ENCODE results near the gene ADAD2. TPM values are rescaled to one million over a fixed set of nuclear protein-coding genes. Genes with fewer than 3 reads are reported as not detected.
"Not testable (repeated sequence)": the region's sequence is repeated elsewhere in the genome, so short reads cannot be mapped to it uniquely, and the experiment has no call there.

The ADAD2 gene
- total and polyA plus RNA-seq, 12 donors: 0.36 to 5.9 (median 0.85) TPM; not detected in 4

DNA sequence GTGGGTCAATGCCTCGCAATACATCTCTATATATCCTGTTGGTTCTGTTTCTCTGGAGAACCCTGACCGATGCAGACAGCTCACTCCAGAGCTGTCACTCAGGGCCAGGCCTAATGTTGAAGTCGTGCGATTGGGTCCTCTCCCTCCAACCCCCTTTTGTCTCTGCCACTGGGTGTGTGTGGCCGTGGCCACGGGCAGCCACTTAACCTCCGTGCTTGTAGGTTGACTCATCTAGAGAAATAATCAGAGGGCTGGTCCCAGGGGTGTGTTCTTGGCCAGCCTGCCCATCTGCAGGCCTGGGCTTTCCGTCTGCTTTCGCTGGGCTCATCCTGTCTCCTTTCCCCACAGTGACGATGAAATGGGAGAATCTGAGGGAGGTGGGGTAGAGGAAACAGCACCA lies 7.4 kb downstream of the ADAD2 start:
- DNase-seq (no peak), ATAC-seq (no peak)
- Histone ChIP-seq H3K36me3 (no peaks in the 10 kb centered on the region), H3K4me1 (peaks cover 0 to 19% (median 0%) of the 10 kb centered on the region in 9 donors), H3K27me3 (peaks cover 0 to 33% (median 0%) of the 10 kb centered on the region in 7 donors), H3K27ac (no peak overlapping the region), H3K4me3 (no peak overlapping the region), H3K9me3 (no peaks in the 10 kb centered on the region)
- intact Hi-C loops (cut with DNase I): no loop called here
- TF ChIP-seq, protein P1, sequence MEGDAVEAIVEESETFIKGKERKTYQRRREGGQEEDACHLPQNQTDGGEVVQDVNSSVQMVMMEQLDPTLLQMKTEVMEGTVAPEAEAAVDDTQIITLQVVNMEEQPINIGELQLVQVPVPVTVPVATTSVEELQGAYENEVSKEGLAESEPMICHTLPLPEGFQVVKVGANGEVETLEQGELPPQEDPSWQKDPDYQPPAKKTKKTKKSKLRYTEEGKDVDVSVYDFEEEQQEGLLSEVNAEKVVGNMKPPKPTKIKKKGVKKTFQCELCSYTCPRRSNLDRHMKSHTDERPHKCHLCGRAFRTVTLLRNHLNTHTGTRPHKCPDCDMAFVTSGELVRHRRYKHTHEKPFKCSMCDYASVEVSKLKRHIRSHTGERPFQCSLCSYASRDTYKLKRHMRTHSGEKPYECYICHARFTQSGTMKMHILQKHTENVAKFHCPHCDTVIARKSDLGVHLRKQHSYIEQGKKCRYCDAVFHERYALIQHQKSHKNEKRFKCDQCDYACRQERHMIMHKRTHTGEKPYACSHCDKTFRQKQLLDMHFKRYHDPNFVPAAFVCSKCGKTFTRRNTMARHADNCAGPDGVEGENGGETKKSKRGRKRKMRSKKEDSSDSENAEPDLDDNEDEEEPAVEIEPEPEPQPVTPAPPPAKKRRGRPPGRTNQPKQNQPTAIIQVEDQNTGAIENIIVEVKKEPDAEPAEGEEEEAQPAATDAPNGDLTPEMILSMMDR (IDR thresholded peaks at IDR 0.05): no peak
- 46 to 73% methylated on average over 10 of the region's 10 CpGs for WGBS, 2 donors

DNA sequence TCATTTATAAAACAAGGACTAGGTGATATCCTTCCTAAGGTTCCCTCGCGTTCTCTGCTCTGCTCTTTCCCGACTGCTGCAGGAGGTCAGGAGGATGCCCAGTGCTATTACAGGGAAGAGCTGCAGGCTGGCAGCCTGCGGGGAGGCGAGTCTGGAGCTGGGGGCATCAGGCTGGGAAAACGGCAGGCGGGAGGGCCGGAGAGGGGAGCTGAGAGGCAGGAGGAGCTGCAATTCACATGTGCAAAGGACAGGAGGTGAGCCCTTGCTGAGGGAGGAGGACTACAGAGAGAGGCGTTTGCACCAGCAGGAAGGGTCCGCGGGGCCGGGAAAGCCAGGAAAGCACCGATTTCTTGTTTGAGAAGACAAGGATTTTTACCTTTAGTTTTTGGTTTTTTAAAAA lies 8.1 kb downstream of the ADAD2 start:
- Histone ChIP-seq H3K36me3 (no peaks in the 10 kb centered on the region), H3K9me3 (no peaks in the 10 kb centered on the region), H3K27ac (peak overlapping the region in 1 of 10 donors; percentile 54), H3K27me3 (peaks cover 0 to 33% (median 0%) of the 10 kb centered on the region in 7 donors), H3K4me3 (no peak overlapping the region), H3K4me1 (peaks cover 0 to 19% (median 0%) of the 10 kb centered on the region in 9 donors)
- no peak for ATAC-seq
- no peak for DNase-seq
- 55 to 63% methylated on average over 13 of the region's 13 CpGs for WGBS, 2 donors
- intact Hi-C loops (cut with DNase I): no loop called here
- TF ChIP-seq, protein P1 (IDR thresholded peaks at IDR 0.05): no peak

DNA sequence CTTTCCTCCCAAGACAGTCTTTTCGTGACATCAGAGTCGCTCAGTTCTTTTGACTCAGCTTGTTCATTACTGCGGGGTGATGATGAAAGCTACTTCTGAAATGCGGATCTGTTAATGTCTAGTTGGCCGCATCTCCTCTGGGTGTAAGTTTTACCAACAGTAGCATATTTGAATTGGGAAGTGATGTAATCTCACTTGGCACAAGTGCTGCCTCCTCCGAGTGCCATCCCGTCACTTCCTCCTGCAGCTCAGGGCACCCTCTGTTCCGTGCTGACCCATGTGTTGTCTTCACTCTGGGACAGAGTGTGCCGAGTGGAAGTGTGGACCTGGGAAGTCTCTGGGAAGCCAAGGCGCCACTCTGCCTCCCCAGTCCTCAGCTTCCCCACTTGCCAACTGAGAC lies 8.9 kb downstream of the ADAD2 start:
- H3K4me3 ChIP-seq: no peak overlapping the region
- TF ChIP-seq, protein P1 (IDR thresholded peaks at IDR 0.05): no peak
- 76 to 84% methylated on average over 10 of the region's 10 CpGs for WGBS, 2 donors
- no peaks in the 10 kb centered on the region for H3K36me3 ChIP-seq
- DNase-seq: no peak
- intact Hi-C loops (cut with DNase I): no loop called here
- H3K4me1 ChIP-seq: peaks cover 0 to 14% (median 0%) of the 10 kb centered on the region in 9 donors
- peak in 6 of 8 donors; percentile 28 to 84 (median 74) for ATAC-seq
- H3K27me3 ChIP-seq: peaks cover 0 to 28% (median 0%) of the 10 kb centered on the region in 7 donors
- H3K27ac ChIP-seq: peak overlapping the region in 1 of 10 donors; percentile 54
- H3K9me3 ChIP-seq: no peaks in the 10 kb centered on the region

DNA sequence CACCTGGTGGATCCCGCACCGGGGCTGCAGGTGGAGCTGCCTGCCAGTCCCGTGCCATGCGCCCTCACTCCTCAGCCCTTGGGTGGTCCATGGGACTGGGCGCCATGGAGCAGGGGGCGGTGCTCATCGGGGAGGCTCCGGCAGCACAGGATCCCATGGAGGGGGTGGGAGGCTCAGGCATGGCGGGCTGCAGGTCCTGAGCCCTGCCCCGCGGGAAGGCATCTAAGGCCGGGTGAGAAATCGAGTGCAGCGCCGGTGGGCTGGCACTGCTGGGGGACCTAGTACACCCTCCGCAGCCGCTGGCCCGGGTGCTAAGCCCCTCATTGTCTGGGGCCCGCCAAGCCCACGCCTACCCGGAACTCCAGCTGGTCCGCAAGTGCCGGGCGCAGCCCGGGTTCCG lies 13.6 kb downstream of the ADAD2 start:
- H3K4me3 ChIP-seq; H3K4me1 ChIP-seq; H3K9me3 ChIP-seq; H3K27ac ChIP-seq; H3K36me3 ChIP-seq; ATAC-seq; H3K27me3 ChIP-seq; intact Hi-C loops (cut with DNase I); DNase-seq: not testable (repeated sequence)
- WGBS, 2 donors: 88 to 97% methylated on average over 25 to 26 of the region's 26 CpGs

DNA sequence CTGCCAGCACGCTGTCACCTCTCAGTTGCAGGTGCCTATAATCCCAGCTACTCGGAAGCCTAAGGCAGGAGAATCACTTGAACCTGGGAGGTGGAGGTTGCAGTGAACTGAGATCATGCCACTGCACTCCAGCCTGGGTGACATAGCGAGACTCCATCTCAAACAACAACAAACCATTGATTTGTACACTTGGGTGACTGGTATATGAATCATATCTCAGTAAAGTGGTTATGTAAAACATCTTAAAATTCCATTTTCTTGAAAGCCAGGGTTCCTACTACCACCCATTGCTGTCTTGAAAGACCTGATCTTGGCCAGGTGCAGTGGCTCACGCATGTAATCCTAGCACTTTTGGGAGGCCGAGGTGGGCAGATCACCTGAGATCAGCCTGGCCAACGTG lies 14.2 kb downstream of the ADAD2 start:
- WGBS, 2 donors: 93 to 97% methylated on average over 6 of the region's 6 CpGs
- ATAC-seq; H3K4me1 ChIP-seq; H3K27ac ChIP-seq; H3K36me3 ChIP-seq; H3K4me3 ChIP-seq; intact Hi-C loops (cut with DNase I); H3K27me3 ChIP-seq; DNase-seq; H3K9me3 ChIP-seq: not testable (repeated sequence)

All from heart right ventricle (tissue), 16 donors.